HG03108 (cell line): Measurements from ENCODE around the gene KIF18B.

ENCODE experiments used
- ATAC-seq: cut with Tn5 transposase; IDR thresholded peaks from one replicate; pipeline ENCODE4 v1.9.1; 2021; ENCODE audit warnings: moderate library complexity; ENCODE audit not compliant: unreplicated experiment

KIF18B gene

GRCh38 chr17:44940317-44940716 is 7.3 kb downstream of the KIF18B start:
- no peak for ATAC-seq

GRCh38 chr17:44935116-44935515 is 12.5 kb downstream of the KIF18B start:
- no peak for ATAC-seq

- ATAC-seq = no peak
These were observed 12.8 kb downstream of the KIF18B start for GRCh38 chr17:44934745-44935105.

- ATAC-seq = no peak
These were observed 13.5 kb downstream of the KIF18B start for GRCh38 chr17:44933824-44934744.

- no peak for ATAC-seq
These were observed 14.8 kb downstream of the KIF18B start for GRCh38 chr17:44932787-44933097.

- no peak for ATAC-seq
These were observed 15.3 kb downstream of the KIF18B start for GRCh38 chr17:44932096-44932786.

- ATAC-seq = no peak
These were observed 16.2 kb downstream of the KIF18B start for GRCh38 chr17:44931376-44931775.

GRCh38 chr17:44930667-44931066 is 16.9 kb downstream of the KIF18B start:
- no peak for ATAC-seq

GRCh38 chr17:44928950-44929720 is 18.4 kb downstream of the KIF18B start:
- ATAC-seq = no peak

- no peak for ATAC-seq
These were observed 19.4 kb downstream of the KIF18B start for GRCh38 chr17:44928136-44928535.

- no peak for ATAC-seq
These were observed 19.9 kb downstream of the KIF18B start for GRCh38 chr17:44927696-44928095.

- ATAC-seq = no peak
These were observed 20.6 kb downstream of the KIF18B start for GRCh38 chr17:44926821-44927525.

GRCh38 chr17:44925731-44926697 is 21.6 kb downstream of the KIF18B start:
- ATAC-seq = no peak

- ATAC-seq = no peak
These were observed 23.4 kb downstream of the KIF18B start for GRCh38 chr17:44924107-44924544.

GRCh38 chr17:44922746-44923470 is 24.7 kb downstream of the KIF18B start:
- no peak for ATAC-seq

- ATAC-seq = no peak
These were observed 25.4 kb downstream of the KIF18B start for GRCh38 chr17:44922136-44922535.

GRCh38 chr17:44921122-44921882 is 26.3 kb downstream of the KIF18B start:
- ATAC-seq = no peak

GRCh38 chr17:44920565-44920940 is 27.0 kb downstream of the KIF18B start:
- ATAC-seq = no peak
